ENCODE measurements around the gene GGT6.
A peak's percentile ranks its signal among the peaks of the same experiment; 100 is the strongest.

GGT6 gene

GRCh38 chr17:4572131-4572530, 11.8 kb upstream of the GGT6 start:
- no peak for DNase-seq

DNA sequence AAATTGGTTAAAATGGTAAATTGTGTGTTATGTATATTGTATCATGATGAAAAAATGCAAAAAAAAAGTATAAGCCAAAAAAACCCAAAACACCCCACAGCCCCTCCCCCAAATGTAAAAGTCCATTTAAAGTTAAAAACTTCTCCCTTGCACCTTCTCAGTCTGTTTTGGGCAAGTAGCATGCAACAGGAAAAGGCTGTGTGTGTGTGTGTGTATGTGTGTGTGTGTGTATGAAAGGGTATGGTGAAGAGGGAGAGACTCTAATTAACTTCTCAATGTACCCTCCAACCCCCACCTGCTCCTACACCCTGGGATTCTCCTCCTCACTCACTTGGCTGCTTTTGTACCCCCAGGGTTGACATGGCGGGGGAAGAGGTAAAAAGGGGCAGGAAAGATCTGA, 9.2 kb upstream of the GGT6 start:
- DNase-seq: no peak

GRCh38 chr17:4566785-4567184, 6.4 kb upstream of the GGT6 start:
- peak; percentile 49 for DNase-seq

DNA sequence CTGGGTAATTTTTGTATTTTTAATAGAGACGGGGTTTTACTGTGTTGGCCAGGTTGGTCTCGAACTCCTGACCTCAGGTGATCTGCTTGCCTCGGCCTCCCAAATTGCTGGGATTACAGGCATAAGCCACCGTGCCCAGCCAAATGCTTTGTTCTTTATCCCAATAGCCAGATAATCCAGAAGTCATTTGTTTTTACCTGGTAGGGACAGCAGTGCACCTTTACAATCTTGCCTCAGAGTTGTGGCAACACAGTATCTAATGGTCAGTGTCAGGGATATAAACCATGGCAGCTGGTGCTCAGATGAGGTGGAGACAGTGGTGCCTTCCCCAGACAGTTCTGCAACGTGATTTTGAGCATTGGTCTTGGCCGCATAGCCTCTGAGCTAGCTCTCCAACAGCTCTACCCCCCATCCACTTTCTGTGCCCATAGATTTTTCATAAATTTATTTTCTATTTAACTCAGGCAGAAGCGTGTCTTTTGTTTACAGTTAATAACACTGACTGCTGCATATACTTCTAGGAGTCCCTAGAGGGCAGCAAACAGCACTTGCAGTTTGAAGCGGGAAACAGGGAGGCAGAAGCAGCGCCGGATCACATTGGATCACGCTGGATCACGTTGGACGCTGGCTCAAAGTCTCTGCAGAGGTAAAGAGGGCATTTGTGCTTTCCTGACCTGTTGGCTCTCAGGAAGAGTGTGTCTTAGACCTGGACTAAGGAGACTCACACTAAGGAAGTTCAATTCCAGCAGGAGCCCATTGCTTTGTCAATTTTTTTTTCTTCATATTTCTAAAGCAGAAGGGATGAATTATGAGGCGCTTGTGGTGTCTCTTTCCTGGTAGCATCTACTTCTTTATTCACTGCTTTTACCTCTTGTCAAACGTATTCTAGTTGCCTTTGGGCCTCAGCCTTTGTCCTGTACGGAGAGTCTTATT, 5.1 kb upstream of the GGT6 start:
- peak; percentile 83 for DNase-seq

DNA sequence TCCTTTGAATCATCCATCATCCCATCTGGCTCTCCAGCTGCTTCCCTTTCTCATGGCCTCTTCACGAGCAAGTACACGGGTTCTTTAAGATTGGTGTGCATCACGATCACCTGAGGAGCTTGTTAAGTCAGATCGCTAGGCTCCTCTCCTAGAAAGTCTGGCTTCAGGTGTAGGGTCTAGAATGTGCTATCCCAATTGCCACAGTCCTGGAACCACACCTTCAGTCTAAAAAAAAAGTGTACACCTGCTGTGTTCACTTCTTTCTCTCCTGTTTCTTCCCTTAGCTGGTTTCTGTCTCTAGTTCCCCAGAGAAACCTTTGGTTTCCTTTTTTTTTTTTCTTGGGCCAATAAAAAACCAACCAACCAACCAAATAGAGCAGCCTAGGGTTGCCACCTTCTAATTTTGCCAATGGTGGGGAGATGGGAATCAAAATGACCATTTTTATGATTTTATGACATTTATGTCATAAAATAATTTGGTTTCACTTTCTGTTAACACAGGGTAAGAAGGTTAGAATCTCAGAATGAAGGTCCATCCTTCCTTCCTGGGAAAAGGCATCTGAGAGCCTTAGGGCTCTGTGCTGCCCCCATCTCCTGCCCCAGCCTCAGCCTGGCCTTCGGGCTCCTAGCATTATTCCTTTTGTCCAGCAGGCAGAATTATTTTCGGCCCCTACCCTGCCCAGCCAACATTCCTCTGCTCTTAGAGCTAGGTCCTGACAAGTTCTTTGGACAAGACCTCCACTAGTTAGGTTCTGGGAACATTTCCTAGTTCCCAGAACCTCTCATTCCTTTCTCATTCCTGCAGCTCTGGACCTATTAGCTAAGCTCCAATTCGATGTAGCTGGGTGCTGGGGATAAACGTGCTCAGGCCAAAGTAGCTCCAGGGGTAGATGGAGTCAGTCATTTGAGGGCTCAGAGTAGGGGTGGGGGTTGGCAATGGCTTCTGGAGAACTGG, 1.9 kb upstream of the GGT6 start:
- peak; percentile 10 for DNase-seq

DNA sequence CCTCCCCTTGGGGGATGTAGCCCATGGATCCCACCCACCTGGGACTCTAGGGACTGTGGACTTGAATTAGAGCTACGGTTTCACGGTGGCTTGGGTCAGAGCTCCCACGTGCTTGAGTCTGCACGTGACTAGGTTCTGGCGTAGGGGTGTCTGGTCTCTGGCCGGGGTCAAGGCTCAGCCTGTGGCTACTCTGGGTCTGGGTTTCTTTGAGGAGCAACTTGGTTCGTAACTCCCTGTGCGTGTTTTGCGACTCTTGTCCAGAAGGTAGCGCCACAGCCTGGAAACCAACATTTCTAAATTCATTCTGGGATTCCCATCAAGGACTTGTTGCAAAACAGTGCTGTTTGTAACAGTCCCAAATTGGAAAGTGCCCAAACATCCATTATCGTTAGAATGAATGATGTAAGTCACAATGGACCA, 470 bp upstream of the GGT6 start:
- no peak for DNase-seq

- DNase-seq: no peak
Measured at GRCh38 chr17:4559966-4560365, 411 bp downstream of the GGT6 start.

GRCh38 chr17:4559139-4559791, 1.1 kb downstream of the GGT6 start:
- no peak for DNase-seq

DNA sequence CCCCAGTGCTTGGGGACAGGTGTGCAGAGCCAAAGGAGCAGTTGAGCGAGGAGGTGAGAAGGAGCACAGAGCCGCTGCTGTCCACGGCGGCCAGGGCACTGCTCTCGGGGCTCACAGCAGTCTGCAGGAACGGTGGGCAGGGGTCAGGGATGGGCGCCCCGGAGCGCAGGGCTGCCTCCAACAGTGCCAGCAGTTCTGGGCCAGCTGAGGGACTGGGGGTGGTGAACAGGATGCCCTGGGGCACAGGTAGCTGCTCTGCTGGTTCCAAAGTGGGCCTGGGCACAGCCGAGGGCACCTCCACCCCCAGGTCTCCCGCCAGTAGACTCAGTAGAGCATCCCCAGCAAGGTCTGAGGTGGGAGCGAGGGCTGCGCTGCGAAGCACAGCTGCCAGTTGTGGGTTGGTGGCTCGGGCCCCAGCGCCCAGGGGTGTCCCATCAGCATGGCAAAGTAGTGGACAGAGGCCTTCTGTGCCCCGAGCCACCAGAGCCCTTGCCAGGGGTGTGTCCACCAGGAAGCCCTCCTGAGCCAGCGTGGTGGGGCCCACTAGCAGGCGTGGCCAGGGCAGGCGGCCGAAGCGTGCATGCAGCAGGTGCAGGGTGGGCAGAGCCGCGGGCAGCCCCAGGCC, 1.9 kb downstream of the GGT6 start:
- DNase-seq: no peak

- DNase-seq: no peak
Measured at GRCh38 chr17:4557626-4558346, 2.6 kb downstream of the GGT6 start.

GRCh38 chr17:4556996-4557395, 3.4 kb downstream of the GGT6 start:
- no peak for DNase-seq

DNA sequence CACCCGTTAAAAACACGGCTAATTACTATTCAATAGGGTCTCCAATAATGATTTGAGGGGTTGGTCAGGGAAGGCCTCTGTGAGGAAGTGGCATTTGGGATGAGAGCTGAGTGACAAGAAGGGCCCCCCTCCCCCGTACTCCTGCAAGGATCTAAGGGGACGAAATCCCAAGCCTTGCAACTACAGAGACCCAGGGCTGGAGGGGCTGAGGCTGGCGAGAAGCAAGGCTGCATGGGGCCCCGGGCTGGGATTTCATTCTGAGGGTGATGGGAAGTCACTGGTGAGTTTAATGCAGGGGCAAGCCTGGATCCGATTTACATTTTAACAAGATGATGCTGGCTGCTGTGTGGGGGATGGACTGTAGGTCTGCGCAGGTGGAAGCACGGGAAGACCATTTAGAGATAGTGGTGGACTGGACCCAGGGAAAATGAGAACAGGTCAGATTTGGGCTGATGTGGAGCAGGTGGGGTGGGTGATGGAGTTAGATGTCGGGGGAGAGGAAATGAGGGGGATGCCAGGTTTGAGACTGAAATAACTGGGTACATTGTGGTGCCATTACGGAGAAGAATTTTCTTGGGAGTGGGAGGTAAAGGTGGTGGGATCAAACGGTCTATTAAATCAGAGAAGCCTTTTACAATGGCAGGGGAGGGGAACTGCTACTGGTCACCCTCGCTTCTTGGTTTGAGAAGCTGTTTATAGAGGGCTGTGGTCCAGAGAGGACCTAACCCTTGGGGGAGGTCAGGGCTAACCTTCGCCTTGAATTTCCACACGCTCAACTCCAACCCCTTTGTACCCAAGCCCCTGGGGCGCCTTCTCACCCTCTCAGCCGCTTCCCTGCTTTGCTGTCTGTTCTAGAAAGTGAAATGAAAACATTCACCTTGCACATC, 4.3 kb downstream of the GGT6 start:
- no peak for DNase-seq

DNA sequence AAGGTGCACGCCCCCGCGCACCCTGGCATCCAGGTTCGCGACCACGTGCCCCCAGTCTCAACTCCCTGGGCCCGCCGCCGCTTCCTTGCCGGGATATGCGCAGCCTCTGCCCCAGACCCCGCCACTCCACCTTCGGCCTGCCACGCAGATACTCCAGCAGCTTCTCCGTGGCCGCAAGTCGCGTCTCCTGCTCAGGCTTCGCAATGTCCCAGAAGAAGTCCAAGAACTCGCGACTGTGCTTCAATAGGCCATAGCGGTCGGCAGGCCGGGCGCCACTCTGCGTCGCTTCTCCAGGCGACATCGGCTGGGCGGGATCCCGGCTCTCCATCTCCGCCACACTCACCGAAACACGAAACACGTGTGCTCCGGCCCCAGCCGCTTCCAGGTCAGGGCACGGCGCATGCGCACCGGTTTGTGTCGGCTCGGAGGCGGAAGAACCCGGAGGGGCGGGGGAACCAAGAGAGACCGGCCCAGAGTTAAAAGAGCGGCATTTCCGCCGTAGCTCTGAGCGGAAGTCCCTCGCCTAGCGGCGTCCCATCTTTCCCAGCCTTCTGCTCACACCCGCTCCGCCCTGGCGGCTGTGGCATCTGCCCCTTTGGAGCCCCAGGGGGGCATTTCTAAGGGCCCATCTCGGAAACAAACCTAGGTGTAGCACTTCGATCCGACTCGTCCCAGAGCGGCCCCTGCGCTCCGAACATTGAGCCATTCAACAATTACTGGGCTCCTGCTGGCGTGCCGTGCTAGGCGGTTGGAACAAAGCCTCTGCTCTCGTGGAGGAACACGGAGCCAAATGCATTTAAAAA, 5.2 kb downstream of the GGT6 start, which contains the start of gene MYBBP1A:
Gene MYBBP1A, minus strand, starts transcription at position 388 of the 803 bp plus-strand sequence. Its CDS starts 60 bp downstream, at position 328.
- peak; percentile 98 for DNase-seq

DNA sequence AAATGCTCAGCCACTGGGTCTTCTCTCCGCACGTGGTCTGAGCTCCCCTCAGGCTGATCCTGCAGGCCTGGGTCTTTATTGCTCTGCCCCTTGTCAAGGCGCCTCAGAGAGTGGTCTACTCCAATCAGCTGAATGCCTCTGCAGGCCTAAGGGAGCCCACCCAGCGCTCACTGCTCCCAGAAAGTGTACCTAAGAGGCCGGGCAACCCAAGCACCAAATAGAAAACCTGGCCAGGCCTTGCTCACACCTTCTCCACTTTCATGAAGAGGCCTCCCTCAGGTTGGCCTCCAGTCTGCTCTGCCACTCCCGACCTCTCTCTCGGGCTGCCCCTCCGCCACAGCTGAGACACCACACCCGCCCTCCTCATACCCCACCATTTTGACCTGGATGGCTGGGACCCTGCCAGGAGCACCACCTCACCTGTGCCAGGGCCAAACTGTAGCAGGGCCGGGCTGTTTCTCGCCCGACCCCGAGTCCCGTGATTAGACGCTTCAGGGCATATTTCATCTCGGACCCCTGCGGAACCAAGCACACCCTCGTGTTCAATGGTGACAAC, 5.9 kb downstream of the GGT6 start:
- no peak for DNase-seq

- no peak for DNase-seq
Measured at GRCh38 chr17:4553669-4554068, 6.7 kb downstream of the GGT6 start.

DNA sequence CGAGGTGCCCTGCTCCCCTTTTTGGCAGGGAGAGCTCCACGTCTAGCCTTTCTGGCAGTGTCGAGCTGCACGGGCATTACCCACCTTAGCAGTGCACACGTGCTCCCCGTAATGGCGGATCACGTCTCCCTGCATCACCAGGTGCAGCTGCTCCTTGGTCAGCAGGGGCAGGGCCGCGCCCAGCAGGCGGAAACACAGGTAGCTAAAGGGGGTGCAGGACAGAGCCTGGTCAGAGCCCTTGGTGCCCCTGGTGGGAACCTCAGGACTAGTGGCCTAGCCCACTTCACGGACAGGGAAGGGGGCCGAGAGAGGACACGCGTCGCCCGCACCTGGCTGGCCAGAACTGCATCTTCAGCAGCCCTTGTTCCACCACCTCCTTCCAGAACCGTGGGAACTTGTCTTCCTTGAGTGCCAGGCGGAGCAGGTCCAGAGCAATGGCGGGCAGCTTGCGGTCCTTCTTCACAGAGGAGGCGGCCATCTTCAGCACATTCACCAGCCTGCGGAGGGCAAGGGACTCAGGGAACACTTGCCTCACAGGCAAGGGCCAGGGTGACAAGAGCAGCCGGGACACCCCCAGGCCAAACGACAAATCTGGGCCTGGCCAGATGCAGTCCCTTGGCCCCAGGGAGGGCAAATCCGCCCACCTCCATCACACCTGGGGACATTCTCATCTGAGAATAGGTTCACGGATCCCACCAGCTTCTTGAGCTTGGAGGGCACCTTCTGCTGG, 8.4 kb downstream of the GGT6 start:
- DNase-seq: no peak

- peak; percentile 4 for DNase-seq
Measured at GRCh38 chr17:4551141-4551540, 9.2 kb downstream of the GGT6 start.

- no peak for DNase-seq
Measured at GRCh38 chr17:4550534-4551039, 9.8 kb downstream of the GGT6 start.
